Epidermal melanocyte (primary cell): ENCODE measurements around the gene TCN2.
A peak's percentile ranks its signal among the peaks of the same experiment; 100 is the strongest.
"Not testable (repeated sequence)": the region's sequence is repeated elsewhere in the genome, so short reads cannot be mapped to it uniquely, and the experiment has no call there.

Source experiments
- DNase-seq: peaks from one replicate; pipeline ENCODE4 v3.0.0; 2011; ENCODE audit warnings: low spot score; ENCODE audit not compliant: insufficient read length

The TCN2 gene

DNA sequence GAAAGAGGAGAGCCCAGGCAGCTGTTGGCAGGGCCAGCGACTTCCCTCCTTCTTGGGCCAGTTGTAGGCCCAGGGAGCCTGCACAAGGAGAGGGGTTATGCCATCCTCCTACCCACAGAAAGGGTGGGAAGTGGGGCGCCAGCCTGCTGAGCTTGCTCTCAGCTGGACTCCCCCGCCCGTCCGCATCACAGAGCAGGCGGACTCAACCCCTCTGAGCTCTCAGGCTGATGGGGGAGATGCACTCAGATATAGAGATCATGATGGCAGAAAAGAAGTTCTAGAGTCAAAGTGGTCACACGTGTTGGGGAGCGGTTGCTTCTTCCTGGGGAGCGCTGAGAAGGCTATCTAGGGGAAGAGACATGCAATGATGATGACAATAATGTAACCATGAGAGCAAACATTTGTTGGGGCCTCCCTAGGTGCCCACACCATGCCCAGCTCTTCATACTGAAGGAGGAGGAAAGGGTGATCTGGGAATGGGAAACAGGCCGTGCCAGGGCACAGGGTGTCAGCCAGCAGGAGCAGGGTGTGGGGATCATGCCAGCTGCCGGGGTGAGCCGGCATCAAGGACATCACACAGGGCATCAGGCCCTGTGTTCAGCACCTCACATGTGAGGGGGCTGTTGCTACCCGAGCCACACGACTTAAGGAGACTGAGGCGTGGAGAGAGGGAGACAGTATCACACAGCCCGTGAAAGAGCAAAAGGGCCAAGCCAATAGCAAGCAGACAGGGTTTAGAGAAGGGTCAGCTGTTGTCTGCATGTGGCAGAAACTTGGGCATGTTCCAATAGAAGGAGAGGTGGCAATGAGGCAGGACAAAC lies 36.3 kb downstream of the TCN2 start:
- DNase-seq = no peak

DNA sequence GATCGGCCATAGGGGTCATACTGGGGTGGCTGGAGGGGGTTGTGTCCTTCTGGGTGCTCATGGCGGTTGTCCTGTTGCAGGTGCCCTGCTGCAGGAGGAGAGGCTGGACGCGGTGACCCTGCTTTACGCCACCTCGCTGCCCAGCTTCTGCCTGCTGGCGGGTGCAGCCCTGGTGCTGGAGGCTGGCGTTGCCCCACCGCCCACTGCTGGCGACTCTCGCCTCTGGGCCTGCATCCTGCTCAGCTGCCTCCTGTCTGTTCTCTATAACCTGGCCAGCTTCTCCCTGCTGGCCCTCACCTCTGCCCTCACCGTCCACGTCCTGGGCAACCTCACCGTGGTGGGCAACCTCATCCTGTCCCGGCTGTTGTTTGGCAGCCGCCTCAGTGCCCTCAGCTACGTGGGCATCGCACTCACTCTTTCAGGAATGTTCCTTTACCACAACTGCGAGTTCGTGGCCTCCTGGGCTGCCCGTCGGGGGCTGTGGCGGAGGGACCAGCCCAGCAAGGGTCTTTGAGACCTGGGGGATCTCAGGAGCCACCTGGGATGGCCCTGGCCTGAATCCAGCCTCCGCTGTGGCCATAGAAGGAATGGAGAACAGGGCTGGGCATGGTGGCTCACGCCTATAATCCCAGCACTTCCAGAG lies 39.7 kb downstream of the TCN2 start:
- no peak for DNase-seq

DNA sequence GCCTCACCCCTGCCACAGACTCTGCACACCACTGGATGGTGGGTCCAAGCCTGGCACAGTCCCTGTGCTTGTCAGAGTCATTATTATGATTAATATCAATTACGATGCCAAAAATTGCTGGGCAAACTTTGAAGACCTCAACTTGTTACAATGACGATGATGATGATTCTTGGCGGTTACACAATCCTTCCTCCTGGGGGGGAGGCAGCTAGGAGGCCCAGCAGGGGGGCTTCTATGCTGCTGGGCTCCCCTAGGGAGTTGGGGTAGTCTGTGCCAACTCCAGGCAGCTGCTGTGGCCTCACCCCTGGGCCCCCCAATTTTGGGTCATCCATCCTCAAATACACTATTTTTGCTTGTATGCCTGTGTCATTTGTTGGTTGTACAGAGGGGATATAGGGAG lies 40.6 kb downstream of the TCN2 start:
- no peak for DNase-seq

DNA sequence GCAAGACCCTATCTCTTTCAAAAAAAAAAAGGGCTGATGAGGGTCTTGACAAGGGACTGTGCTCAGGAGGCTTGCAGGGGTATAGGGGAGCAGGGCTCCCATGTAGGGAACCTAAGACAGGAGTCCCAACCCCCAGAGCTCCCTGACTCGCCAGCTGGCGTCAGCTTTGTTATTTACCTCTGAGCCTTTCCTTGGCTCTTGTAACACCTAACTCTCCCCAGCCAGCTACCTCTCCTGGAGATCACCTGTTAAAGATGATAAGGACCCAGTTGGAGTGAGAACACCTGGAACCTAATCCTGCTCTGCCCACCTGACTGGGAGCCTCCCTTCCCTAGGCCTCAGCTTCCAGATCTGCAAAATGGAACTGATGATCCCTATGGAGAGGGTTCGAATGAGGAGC lies 41.9 kb downstream of the TCN2 start:
- DNase-seq = no peak

DNA sequence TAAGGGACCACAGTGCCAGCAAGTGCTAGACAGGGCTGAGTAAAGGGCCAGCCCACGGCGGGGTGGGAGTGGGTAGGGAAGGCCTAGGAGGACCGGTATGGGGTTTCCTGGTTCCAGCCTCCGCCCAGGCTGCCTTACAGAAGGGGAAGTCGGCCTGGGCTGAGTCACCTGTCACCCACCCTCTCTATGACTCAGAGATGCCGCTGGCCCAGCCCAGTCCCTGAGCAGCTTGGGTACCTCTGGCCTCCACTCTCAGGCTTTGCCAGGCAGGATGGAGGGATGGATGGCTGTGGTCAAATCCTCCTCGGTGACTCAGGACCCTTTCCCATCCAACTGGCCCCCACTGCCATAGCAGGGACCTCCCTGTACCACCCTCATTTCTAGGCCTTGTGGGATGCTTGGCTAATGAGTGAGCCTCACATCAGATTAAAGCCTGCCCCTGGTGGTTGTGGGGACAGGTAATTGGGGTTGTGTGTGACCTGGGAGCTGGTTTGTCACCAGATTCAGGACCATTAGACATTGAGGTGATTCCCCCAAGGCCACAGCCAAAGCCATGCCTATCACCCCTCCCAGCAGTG lies 42.5 kb downstream of the TCN2 start:
- DNase-seq = no peak

DNA sequence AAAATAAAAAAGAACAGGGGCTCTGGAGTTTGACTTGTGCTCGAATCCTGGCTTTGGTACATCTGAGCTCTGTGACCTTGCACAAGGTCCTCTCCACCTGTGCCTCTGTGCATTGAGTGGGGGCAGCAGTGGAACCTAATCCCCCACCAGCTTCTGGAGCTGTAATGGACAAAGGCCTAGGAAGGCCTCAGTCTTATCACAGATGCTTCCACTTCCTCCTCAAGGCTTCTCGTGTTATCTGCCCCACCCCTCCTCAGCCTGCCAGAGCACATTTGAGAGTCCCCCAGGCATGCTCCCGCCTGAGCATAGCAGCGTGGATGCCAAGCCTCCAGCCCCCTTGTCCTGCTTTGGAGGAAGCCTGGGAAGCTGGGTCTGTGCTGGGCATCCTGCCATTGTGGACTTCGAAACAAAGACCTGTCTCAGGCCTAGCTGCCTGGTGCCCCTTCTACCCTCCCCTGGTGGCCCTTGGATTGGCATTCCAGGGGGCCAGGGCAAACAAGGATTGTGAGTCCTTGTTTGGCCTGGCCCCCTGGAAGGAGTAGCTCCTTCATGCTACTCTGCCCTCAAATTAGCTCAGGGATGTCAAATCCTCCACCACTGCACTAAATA lies 43.6 kb downstream of the TCN2 start:
- no peak for DNase-seq

DNA sequence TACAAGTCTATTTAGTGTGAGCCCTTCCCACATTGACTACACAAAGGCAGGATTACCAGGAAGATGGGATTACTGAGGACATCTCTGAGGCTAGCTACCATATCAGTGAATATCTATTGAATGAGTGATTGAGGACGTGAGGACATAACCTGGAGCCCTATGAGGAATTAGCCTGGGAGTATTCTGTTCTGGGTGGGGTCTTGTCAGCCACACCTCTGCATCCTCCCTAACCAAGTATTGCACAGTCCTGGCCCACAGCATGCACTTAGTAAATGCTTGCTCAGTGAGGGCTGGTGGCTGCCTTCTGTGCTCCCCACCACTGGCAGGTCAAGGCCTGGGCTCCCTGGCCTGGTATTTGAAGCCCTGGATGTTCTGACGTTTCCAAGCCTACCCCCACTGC lies 45.9 kb downstream of the TCN2 start:
- DNase-seq = no peak

DNA sequence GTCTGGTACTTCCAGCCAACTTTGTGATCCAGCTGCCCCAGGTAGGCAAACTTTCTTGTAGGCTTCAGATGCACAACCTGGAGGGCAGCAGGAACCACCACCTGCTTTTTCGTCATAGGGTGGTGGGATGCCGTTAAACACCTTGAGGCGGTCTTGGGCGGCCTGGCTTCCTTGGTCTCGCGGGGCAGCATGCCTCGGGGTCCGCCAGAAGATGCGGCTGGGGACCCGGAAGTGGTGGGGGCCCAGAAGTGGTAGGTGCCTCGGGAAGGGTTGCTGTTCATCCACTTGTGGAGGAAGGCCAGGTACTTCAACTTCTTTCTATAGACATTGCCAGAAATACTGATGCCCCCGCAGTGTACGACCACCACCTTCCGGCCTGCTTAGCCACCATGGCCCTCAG lies 47.4 kb downstream of the TCN2 start:
- no peak for DNase-seq

DNA sequence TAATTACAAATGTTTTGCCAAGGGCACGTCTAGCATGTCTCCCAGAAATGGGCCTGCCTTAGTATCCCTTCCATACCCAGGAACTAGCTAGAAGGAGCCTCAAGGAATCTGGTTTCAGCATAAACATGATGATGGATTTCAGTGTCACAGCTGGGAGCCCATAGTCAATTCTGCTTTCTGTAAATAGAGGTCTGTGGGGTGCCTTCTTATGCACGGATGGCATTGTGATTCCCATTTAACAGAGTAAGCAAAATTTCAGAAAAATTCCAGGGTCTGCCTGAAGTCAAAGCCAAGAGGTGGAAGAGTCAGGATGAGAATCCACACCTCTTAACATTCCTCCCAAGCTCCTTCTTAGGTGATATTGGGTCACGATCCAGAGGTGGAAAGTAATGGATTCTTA lies 48.6 kb downstream of the TCN2 start:
- DNase-seq = no peak

DNA sequence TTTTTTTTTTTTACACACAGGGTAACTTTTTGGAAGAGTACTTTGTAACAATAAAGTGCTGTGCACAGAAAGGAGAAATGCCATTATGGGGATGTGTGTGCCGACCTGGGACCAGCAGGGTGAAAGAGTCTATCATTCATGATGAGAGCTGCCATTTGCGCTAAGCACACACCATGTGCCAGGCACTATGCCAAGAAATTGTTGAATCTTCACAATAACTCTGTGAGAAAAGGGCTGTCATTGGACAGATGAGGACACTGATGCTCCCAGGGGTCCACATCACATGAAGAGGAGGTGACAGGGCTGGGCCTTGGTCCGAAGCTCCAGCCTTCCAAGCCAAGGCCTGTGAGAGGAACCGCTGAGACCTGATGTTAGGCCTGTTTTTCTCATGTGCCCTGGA lies 55.1 kb downstream of the TCN2 start:
- DNase-seq = no peak

DNA sequence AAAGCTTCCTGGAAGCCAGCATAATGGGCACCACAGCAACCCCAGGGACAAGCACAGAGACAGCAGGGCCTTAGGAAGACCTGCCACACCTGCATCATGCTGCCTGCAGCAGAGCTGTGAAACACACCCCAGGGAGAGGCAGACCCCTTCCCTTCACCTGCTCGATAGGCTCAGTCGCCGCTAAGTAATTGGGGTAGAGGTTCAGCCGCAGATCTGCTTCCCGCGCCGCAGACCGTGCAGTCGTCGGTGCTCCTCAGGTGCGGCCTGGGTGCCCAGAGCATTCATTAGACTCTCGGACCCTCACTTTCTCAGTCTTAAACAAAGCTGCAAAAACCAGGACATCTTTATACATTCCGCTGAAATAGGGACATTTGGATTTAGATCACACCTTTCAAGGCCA lies 57.8 kb downstream of the TCN2 start:
- DNase-seq = no peak

DNA sequence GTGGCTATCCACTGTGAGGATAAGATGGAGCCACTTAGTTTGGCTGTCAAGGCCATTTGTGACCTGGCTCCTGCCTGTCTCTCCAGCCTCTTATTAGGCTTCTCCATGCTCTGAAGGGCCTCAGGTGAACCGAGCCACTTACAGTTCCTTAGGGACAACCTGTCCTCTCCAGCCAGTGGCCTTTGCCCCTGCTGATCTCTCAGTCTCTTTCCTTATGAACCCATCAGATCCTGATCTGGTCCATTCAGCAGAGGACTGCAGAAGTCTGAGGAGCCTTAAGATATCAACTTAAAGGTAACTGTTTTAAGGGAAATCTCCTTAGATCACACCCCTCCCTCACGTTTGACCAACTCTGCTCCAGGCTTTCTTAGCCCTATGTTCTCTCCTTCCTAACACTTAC lies 58.3 kb downstream of the TCN2 start:
- no peak for DNase-seq

DNA sequence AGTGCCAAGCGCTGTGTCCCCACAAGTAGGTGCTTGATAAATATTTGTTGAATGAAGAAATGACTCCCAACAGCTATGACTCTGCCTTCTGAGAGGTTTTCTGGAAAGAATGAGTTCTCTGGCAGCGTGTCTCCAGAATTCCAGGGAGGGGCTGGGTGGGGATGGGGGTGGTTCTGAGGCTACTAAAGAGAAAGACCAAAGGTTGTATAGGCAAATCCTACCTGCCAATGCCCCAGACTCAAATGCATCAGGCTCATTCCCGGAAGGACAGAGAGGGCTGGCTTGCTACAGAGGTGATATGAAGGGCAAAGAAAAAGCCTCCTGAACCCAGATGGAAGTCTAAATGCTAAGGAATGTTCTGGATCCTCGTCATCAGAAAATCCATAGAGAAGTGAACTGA lies 58.8 kb downstream of the TCN2 start:
- DNase-seq = no peak

DNA sequence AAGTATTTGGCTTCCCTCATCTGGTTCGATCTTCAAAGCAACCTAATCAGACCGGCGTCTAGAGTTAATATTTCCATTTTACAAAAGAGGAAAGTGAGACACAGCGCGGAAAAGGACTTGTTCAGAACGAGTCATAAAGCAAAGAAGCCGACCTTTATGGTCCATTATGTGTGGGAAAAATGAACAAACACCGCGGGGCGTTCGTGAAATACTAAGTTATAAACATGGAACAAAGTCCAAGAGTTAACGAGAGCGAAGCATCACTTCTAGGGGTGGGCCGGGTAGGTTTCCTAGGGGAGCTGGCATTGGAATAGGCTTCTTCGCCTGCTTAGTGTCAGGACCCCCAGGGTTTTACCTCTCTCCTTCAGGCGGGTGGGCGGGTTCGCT lies 60.1 kb downstream of the TCN2 start:
- DNase-seq = no peak

DNA sequence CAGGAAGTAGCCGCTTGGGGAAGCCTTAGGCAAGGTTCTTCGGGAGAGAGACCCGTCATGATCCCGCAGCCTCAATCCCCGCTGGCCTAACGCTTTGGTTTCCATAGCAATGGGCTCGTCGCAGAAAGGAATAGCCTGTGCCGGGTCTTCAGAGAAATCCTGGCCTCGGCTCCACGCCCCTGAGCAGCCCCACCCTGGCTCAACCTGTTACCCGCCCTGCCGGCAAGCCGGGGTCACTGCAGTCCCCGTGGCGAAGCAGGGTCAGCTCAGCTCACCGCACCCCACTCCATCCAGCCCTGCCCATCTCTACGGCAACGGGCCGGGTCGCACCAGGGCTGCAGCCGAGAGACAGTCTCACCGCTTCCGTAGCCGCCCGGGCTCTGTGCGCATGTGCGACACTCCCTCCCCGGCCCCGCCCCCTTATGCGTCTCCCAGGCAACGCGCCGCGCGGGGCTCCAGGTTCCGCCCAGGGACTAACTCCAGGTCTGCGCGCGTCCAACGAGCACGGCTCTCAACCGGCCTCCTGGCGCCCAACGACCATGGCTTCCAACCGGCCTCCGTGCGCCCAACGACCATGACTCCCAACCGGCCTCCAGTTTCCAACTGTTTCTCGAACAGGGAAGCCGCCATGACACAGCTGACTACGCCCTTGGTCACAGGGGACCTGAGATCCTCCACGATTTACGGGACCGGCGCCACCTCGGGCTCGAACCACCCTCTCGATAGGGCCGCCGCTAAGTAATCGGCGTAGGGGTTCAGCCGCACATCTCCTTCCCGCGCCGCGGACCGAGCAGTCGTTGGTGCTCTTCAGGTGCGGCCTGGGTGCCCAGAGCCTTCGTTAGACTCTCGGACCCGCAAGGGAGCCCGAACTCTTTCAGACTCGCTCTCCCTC lies 60.8 kb downstream of the TCN2 start, which contains the start of gene DUSP18:
DUSP18 (minus strand) TSS at position 382 of the 892 bp plus-strand sequence. CDS start 3,872 bp downstream, outside the sequence.
- peak; percentile 96 for DNase-seq

DNA sequence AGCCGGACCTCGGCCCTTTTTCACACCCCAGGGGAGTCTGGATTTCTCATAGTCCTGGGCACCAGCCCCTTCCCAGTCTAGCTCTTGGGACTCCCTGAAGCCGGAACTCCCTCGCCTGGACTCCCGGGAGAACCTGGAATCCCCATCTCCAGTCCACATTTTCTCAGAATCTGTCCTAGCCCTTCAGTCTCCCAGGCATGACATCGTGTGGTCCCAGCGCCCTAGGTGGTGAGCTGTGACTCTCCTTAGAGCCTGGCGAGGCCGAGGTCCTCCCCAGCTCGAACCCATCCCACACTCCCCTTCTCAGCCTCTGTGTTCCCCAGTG lies 61.4 kb downstream of the TCN2 start:
- DNase-seq = no peak

DNA sequence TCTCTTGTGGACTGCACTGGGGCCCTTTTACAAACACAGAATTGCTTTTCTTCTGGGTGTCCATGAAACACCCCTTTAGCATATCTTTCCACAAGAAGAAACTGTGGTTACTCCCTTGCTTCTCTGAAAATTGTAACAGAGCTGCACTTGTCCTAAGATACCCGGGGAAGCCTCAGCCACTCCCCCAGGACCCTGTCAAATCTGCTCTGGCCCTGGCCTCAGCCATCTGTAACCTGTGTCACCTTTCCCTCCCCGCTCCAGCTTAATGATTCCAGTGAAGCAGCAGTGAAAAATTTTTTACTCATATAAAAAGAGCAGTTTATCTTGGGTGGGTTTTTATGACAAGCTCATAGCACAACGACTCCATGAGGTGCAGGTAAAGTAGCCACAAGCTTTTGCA lies 64.1 kb downstream of the TCN2 start:
- DNase-seq = no peak

DNA sequence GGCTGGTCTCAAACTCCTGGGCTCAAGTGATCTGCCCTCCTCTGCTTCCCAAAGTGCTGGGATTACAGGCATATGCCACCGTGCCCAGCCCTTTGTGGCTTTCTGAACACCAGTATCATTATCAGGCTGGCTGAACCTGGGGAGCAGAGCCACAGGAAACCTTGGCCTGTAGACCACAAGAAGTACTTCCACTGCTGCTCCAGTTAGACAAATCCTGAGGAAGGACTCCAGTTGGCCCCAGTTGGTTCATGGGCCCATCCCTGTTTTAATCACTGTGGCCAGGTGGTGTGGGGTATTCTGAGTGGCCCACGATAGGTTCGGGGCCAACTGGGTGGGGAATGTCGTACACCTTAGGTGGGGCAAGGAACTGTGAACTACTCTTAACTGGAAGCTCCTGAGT lies 66.2 kb downstream of the TCN2 start:
- no peak for DNase-seq

DNA sequence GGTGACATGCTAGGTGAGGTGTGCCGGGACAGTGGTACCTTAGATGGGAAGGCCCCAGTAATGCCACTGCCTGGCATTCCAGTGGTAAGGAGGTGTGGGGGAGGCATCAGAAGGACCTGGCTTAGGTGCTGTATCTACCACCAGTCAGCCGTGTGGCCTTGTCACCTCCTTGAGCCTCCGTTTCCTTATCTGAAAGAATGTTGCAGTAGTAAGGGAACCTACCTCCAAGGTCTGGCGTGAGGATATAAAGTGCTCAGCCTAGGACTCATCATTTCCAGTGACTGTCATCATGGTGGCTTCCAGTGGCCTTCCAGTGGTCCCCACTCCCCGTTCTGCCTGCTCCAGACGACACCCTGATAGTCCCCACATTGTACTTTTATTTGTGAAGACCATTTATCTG lies 67.5 kb downstream of the TCN2 start:
- no peak for DNase-seq

DNA sequence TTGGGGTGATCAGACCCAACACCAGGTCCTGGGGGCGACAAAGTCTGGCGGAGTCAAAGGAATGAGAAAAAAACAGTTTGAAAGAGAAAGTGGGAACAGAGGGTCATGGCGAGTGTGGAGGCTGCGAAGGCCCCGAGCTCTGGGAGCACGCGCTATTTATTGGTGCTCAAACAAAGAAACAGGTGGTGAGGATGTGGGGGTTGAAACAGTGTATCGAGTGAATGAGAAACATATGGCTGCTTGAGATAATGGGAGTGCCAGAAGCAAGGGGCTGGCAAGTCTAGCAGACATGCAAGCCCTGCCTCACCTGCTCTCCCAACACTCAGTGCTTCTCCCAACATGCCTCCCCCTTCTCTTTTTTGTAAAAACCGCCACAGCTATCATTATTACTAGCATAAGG lies 68.5 kb downstream of the TCN2 start:
- no peak for DNase-seq

DNA sequence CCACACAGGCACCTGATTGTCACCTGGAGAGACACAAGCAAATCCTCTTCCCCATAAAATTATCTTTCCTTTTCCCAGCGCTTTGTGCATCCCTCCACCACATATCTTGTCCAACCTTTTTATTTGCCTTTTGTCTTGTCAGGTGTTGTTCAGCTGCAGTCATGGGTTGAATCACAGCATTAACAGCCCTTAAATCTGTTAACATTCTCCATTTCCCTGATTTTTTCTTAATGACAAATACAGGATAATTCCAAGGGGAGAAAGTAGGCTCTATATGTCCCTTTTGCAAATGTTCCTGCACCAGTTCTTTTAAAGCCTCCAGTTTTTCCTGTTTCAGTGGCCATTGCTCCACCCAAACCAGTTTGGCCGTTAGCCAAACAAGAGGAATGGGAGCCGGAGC lies 69.6 kb downstream of the TCN2 start:
- not testable (repeated sequence) for DNase-seq
